Measurements from ENCODE around the gene PRKCZ.

DNA sequence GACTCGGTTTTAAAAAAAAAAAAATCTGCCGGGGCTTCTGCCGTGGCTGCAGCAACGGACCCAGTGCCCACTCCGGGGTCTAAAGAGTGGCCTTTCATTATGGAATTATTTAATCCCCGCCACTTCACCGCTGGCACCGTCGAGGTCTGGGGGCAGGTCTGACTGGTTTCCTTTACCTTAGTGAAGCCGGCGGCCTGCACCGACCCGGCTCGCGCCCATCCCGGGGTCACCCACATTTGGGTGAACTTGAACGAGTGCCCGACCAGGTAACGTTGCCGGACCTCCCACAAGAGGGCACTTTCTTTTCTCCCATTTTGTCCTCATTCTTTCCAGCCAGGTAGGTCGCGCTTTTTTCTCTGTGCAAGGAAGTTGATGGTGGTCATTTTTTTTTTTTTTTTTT is 4.3 kb downstream of the PRKCZ start:
- TF ChIP-seq, protein P1, sequence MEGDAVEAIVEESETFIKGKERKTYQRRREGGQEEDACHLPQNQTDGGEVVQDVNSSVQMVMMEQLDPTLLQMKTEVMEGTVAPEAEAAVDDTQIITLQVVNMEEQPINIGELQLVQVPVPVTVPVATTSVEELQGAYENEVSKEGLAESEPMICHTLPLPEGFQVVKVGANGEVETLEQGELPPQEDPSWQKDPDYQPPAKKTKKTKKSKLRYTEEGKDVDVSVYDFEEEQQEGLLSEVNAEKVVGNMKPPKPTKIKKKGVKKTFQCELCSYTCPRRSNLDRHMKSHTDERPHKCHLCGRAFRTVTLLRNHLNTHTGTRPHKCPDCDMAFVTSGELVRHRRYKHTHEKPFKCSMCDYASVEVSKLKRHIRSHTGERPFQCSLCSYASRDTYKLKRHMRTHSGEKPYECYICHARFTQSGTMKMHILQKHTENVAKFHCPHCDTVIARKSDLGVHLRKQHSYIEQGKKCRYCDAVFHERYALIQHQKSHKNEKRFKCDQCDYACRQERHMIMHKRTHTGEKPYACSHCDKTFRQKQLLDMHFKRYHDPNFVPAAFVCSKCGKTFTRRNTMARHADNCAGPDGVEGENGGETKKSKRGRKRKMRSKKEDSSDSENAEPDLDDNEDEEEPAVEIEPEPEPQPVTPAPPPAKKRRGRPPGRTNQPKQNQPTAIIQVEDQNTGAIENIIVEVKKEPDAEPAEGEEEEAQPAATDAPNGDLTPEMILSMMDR (IDR thresholded peaks at IDR 0.05; ENCODE audit: low read depth, low read length), result no peak
- no peak for TF ChIP-seq EZH2phosphoT487 (IDR thresholded peaks at IDR 0.05; ENCODE audit: low read depth)

All from OCI-LY3 (cell line).